HG03060 (cell line): ENCODE data around the gene ENTPD6.

Source experiments
- ATAC-seq: cut with Tn5 transposase; IDR thresholded peaks from one replicate; pipeline ENCODE4 v1.9.1; 2021; ENCODE audit warnings: low read depth, moderate number of reproducible peaks; ENCODE audit not compliant: unreplicated experiment

Gene ENTPD6

GRCh38 chr20:25273541-25274358, 78.2 kb downstream of the ENTPD6 start:
- ATAC-seq: no peak

- no peak for ATAC-seq
Measured at GRCh38 chr20:25274481-25274880, 79.0 kb downstream of the ENTPD6 start.

GRCh38 chr20:25274891-25275812, 79.6 kb downstream of the ENTPD6 start:
- ATAC-seq: no peak

GRCh38 chr20:25275813-25276532, 80.5 kb downstream of the ENTPD6 start:
- no peak for ATAC-seq
